Left renal pelvis (tissue), 4 donors: Measurements from ENCODE around the gene FAM50A. TPM values are rescaled to one million over a fixed set of nuclear protein-coding genes. Genes with fewer than 3 reads are reported as not detected.

ENCODE experiments used
- DNase-seq, 4 donors: peaks; one replicate each; pipeline ENCODE4 v3.0.0-alpha.2; 2013; ENCODE audit warnings: low read depth in 4 of 4, low spot score in 3 of 4
- polyA plus RNA-seq, 4 donors: library from polyadenylated mRNA; unstranded; fragments of 120-200 nt; gene quantifications; one replicate each; pipeline ENCODE4 v1.2.1, GENCODE V29; 2013; ENCODE audit not compliant: insufficient read length in 4 of 4

Gene FAM50A
- polyA plus RNA-seq, 4 donors, result 44.1 to 52.3 (median 46.7) TPM

DNA sequence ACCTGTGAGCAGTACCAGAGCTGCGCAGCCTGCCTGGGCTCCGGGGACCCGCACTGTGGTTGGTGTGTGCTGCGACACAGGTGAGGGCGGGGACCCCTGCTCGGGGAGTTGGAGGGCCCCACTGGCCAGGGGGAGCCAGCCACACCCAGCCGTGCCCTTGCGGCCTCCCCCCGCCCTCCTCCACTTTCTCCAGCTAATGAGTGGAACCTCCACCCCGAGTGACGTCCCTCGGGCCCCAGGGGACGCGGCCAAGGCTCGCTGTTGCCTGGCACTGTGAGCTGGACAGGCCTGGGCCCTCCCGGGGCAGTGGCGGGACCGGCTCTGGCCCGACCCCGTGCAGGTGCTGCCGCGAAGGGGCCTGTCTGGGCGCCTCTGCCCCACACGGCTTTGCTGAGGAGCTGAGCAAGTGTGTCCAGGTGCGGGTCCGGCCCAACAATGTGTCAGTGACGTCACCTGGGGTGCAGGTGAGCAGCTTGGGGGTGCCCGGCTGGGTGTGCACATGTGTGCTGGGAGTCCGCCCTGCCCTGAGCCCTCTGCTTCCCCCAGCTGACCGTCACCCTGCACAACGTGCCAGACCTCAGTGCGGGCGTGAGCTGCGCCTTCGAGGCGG, 19.8 kb downstream of the FAM50A start:
- no peak for DNase-seq

DNA sequence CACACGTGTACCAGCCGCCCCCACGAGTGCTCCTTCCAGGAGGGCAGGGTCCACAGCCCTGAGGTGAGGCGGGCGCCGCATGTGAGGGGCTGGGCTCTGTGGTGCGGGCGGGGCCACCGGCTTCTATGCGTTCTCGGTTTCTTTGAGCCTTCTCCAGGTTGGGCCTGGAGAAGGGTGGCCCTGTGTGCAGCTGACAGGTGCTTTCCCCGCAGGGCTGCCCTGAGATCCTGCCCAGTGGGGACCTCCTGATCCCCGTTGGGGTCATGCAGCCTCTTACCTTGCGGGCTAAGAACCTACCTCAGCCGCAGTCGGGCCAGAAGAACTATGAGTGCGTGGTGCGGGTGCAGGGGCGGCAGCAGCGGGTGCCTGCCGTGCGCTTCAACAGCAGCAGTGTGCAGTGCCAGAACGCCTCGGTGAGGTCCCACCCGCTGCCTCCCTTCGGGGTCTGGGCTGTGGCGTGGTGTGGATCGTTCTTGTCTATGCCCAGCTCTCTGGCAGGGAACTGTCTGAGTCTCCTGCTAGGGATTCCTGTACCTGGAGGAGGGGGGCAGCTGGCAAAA, 20.9 kb downstream of the FAM50A start:
- no peak for DNase-seq

GRCh38 chrX:154465601-154466000, 21.7 kb downstream of the FAM50A start:
- no peak for DNase-seq

- DNase-seq, result no peak
Observed at GRCh38 chrX:154466036-154466435, 22.1 kb downstream of the FAM50A start.

GRCh38 chrX:154466907-154467306, 23.0 kb downstream of the FAM50A start:
- DNase-seq, result no peak

DNA sequence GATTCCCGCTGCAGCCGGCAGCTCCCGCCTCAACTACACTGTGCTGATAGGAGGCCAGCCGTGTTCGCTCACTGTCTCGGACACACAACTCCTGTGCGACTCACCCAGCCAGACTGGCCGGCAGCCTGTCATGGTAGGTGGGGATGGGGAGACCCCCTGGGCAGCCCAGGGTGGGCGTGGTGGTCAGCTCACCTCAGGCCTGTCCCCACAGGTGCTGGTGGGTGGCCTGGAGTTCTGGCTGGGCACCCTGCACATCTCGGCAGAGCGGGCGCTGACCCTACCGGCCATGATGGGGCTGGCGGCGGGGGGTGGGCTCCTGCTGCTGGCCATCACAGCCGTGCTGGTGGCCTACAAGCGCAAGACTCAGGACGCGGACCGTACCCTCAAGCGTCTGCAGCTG, 23.6 kb downstream of the FAM50A start:
- no peak for DNase-seq

- no peak for DNase-seq
Observed at GRCh38 chrX:154468217-154468616, 24.3 kb downstream of the FAM50A start.

DNA sequence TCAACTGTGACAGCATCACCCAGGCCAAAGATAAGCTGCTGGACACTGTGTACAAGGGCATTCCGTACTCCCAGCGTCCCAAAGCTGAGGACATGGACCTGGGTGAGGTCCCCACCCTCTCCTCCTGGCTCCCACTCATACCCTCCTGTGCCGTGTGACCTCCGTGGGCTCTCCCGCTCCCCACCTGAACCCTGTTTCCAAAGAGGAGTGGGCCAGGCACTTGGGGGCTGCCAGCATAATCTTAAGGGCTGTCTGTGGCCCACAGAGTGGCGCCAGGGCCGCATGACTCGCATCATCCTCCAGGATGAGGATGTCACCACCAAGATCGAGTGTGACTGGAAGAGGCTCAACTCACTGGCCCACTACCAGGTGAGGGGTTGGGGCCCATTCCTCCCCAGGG, 25.2 kb downstream of the FAM50A start:
- no peak for DNase-seq

DNA sequence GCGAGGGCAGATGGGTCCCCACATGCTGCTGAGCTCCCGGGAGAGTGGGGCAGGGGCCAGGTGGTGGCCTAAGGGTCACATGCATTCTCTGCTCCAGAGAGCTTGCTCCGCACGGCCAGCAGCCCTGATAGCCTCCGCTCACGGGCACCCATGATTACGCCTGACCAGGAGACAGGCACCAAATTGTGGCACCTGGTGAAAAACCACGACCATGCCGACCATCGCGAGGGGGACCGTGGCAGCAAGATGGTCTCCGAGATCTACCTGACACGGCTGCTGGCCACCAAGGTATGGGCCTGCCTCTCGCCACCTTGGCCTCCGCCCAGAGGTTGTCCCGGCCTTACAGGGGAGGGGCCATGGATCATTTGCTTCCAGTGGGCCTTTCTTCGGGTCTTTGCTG, 25.9 kb downstream of the FAM50A start:
- no peak for DNase-seq

DNA sequence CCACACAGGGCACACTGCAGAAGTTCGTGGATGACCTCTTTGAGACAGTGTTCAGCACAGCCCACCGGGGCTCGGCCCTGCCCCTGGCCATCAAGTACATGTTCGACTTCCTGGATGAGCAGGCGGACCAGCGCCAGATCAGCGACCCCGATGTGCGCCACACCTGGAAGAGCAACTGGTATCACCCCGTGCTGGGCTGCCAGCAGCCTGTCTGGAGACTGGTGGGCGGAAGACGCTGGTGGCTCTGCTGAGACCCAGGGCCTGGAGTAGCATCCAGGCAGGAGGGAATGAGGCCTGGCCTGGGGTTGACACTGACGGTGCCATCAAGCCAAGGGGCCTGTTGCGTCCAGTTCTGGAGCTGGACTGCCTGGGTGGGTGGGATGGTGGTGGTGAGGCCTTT, 26.5 kb downstream of the FAM50A start:
- DNase-seq, result no peak

DNA sequence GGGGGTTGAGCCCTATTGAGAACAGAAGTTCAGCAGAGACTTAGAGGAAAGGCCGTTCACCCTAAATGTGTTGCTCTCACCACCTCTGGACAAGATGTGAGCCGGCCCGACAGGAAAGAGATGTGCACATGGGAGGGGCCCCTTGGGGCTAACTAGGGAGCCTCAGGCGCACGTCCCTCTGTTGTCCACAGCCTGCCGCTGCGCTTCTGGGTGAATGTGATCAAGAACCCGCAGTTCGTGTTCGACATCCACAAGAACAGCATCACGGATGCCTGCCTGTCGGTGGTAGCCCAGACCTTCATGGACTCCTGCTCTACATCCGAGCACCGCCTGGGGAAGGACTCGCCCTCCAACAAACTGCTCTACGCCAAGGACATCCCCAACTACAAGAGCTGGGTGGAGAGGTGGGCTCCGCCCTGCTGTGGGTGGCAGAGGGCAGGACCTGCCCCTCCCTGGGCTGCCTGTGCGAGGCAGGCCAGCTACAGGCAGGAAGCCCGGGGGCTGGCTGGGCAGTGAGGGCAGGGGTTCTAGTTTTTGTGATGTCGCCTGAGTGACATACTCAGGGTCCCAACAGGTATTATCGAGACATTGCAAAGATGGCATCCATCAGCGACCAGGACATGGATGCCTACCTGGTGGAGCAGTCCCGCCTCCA, 27.1 kb downstream of the FAM50A start:
- no peak for DNase-seq

- no peak for DNase-seq
Observed at GRCh38 chrX:154471839-154472684, 28.1 kb downstream of the FAM50A start.

- DNase-seq, result no peak
Observed at GRCh38 chrX:154472685-154473632, 29.0 kb downstream of the FAM50A start.

DNA sequence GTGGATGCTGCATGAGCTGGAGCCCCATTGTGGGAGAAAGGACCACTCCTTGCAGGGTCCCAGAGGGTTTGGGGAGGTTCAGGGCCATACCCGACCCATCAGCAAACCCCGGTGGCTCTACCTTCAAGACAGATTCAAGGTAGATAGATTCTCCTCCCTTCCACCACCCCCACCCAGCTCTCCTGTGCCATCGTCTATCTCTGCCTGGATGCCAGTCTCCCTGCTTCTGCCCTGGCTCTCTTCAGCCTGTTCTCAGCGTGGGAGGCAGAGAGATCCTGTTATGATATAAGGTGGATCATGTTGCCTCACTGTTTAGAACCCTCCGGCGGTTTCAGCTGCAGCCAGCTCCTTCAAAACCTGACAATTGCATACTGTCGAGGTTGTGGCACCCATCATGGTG, 29.7 kb downstream of the FAM50A start:
- DNase-seq, result no peak

DNA sequence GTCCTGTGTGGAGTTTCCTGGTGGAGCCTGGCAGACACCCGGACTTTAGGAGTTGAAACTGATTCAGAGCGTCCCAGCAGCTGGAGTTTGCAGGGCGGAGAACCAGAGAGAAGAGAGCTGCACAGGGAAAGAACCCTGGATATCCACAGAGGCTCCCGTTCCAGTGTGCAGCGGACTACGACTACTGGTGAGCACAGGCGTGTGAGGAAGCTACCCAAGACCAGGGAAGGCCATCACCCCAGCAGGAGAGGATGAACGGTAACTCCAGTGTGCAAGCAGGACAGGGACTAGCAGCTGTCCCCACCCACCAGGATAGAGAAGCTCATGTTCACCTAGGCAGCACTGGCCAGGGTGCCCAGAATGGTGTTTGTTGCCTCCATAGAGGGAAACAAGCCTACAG, 32.9 kb downstream of the FAM50A start:
- DNase-seq, result no peak

GRCh38 chrX:154477891-154478477, 34.0 kb downstream of the FAM50A start:
- no peak for DNase-seq

DNA sequence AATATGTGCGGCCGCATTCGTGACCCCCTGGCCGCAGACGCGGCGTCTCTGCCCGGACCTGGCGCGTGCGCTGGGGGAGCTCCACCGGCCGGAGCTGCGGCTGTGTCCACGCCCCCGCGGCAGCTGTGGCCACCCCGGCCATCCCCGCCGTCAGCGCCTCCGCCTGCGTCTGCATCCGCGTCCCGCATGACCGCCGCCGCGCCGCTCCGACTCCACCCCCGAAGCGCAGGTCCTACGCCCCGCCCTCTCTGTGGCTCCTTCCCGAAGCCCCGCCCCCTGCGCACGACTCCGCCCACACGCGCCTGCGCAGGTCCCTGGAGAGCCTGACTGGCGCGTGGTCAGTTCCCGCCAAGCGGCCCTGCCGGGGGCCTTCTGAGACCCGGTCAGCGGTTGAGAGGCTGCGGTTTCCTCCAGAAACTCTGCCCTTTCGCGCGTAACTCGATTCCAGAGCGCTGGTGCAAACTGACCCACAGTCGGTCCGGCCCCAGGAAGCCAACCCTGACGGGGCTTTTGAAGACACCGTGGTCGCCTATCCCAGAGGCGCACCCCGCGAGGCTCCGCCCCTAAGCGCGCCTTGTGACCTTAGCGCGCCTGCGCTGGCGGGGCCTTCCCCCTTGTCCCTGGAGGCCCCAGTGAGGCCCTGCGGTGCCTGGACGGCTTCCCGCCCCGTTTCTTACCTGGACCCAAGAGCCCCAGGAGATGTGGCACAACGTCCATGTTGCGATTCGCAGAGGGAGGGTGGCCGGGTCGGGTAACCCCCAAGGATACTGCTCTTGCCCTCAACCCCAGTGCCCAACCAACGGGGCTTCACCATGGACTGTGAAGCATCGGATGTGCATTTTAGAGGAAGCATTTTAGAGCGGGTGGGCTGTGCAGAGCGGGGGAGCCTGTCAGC, 35.0 kb downstream of the FAM50A start, which contains the start of gene LAGE3:
LAGE3 (minus strand) TSS at position 554 of the 895 bp plus-strand sequence; CDS start at position 188, 366 bp downstream.
- peak in 3 of 4 donors; percentile 60 to 68 (median 62) for DNase-seq

DNA sequence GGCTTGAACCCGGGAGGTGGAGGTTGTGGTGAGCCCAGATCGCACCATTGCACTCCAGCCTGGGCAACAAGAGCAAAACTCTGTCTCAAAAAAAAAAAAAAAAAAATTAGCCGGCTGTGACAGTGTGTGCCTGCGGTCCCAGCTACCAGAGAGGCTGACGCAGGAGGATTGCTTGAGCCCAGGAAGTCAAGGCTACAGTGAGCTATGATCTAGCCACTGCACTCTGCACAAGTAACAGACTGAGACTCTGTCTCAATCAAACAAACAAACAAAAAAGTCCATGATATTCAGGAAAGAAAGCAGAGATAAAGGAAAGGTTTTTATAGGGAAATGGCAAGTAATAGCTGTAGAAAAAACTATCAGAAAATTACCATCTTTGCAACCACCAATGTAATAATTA, 37.3 kb downstream of the FAM50A start:
- no peak for DNase-seq
